Naive thymus-derived CD4-positive, alpha-beta T cell (primary cell): ENCODE measurements around the gene FNDC3B. TPM values are rescaled to one million over a fixed set of nuclear protein-coding genes. Genes with fewer than 3 reads are reported as not detected.

Experiments
- ATAC-seq: fragments of 150-1000 bp; cut with Tn5 transposase; 2 replicates; pipeline ENCODE4 v1.10.0; 2021; ENCODE audit warnings: mild to moderate bottlenecking, moderate library complexity
- CTCF ChIA-PET: fragments of 350-600 bp; sonication (Branson Sonifier 250); formaldehyde crosslinking; loops from one replicate; lab custom pipeline; 2021; ENCODE audit warnings: antibody characterized with exemption; lab: Charles Lee
- POLR2A ChIA-PET: fragments of 350-600 bp; sonication (Branson Sonifier 250); formaldehyde crosslinking; loops from one replicate; lab custom pipeline; 2021; ENCODE audit warnings: antibody characterized with exemption, inconsistent platforms; lab: Charles Lee
- DNase-seq, 9 donors: peaks; one replicate each; pipeline versions ENCODE4 v3.0.0 to v3.0.0-alpha.2; 2020 to 2022; ENCODE audit warnings: mixed read lengths in 1 of 9
- H3K27ac ChIP-seq: one replicate; pipeline ENCODE4 v1.7.0; 2013; ENCODE audit warnings: mild to moderate bottlenecking, low read depth, low read length, moderate library complexity
- H3K27me3 ChIP-seq, 2 donors: one replicate each; pipeline ENCODE4 v1.7.0; 2013; ENCODE audit warnings: low read length in 2 of 2, mild to moderate bottlenecking in 2 of 2, moderate library complexity in 2 of 2; ENCODE audit not compliant: control insufficient read depth in 2 of 2, insufficient read depth in 2 of 2
- H3K36me3 ChIP-seq, 3 experiments: 1 replicate in 2 of 3; 2 replicates in 1 of 3; pipeline ENCODE4 v1.7.0; 2013; ENCODE audit warnings: low read length in 3 of 3, mild to moderate bottlenecking in 3 of 3, moderate library complexity in 1 of 3; ENCODE audit not compliant: insufficient read depth in 3 of 3, control insufficient read depth in 2 of 3
- H3K4me1 ChIP-seq, 2 donors: one replicate each; pipeline ENCODE4 v1.7.0; 2013; ENCODE audit warnings: low read length in 2 of 2, mild to moderate bottlenecking in 2 of 2, moderate library complexity in 1 of 2; ENCODE audit not compliant: control insufficient read depth in 2 of 2, insufficient read depth in 2 of 2
- H3K4me3 ChIP-seq: 2 replicates; pipeline ENCODE4 v1.7.0; 2013; ENCODE audit warnings: mild to moderate bottlenecking, low read length
- H3K9me3 ChIP-seq, 3 experiments: 1 replicate in 2 of 3; 2 replicates in 1 of 3; pipeline ENCODE4 v1.7.0; 2013; ENCODE audit warnings: low read length in 3 of 3; ENCODE audit not compliant: control insufficient read depth in 2 of 3
- H3K27ac Mint-ChIP-seq, 9 donors: one replicate each; pipeline ENCODE4 v1.8.0; 2020 to 2022; ENCODE audit warnings: mixed read lengths in 9 of 9, mild to moderate bottlenecking in 8 of 9, moderate library complexity in 5 of 9, inconsistent platforms in 2 of 9
- H3K27me3 Mint-ChIP-seq, 5 donors: one replicate each; pipeline ENCODE4 v1.8.0; 2021 to 2022; ENCODE audit warnings: mixed read lengths in 5 of 5, mild to moderate bottlenecking in 1 of 5
- H3K36me3 Mint-ChIP-seq, 5 donors: one replicate each; pipeline ENCODE4 v1.8.0; 2020 to 2022; ENCODE audit warnings: mixed read lengths in 5 of 5, mild to moderate bottlenecking in 3 of 5, inconsistent platforms in 1 of 5
- H3K4me1 Mint-ChIP-seq, 7 donors: one replicate each; pipeline ENCODE4 v1.8.0; 2020 to 2022; ENCODE audit warnings: mixed read lengths in 7 of 7, mild to moderate bottlenecking in 3 of 7, inconsistent platforms in 1 of 7
- H3K4me3 Mint-ChIP-seq, 10 donors: one replicate each; pipeline ENCODE4 v1.8.0; 2020 to 2022; ENCODE audit warnings: mild to moderate bottlenecking in 10 of 10, mixed read lengths in 10 of 10, moderate library complexity in 6 of 10, inconsistent platforms in 2 of 10
- H3K9me3 Mint-ChIP-seq, 11 donors: one replicate each; pipeline ENCODE4 v1.8.0; 2020 to 2022; ENCODE audit warnings: mixed read lengths in 11 of 11, mild to moderate bottlenecking in 4 of 11, inconsistent platforms in 1 of 11, moderate library complexity in 1 of 11
- intact Hi-C, 2 donors: fragments of 100-400 bp; cut with micrococcal nuclease; formaldehyde crosslinking; loops; one replicate each; pipeline ENCODE4 v1.15.1; 2023
- polyA plus RNA-seq, 2 donors: library from polyadenylated mRNA; unstranded; fragments of 300-500 nt; fragmentation: Illumina TruSeq; gene quantifications; one replicate each; pipeline ENCODE4 v1.2.3, GENCODE V29; 2021
- total RNA-seq, 6 experiments: library from RNA in 5 of 6; stranded (reverse) in 5 of 6; gene quantifications; 1 replicate in 5 of 6; 2 replicates in 1 of 6; pipeline ENCODE4 v1.2.3 and lab custom pipeline; 2021 to 2026

The FNDC3B gene
- total and polyA plus RNA-seq, 7 experiments from 2014 or later, result 8.6 to 78.6 (median 25.6) TPM

- Mint-ChIP-seq H3K9me3 (peaks cover 0 to 2% (median 0%) of the 10 kb centered on the region in 11 donors), H3K27ac (no peak overlapping the region), H3K27me3 (no peaks in the 10 kb centered on the region), H3K4me1 (peaks cover 0 to 9% (median 3%) of the 10 kb centered on the region in 7 donors), H3K36me3 (peaks cover 3 to 49% (median 23%) of the 10 kb centered on the region in 5 donors), H3K4me3 (no peak overlapping the region)
- Histone ChIP-seq H3K4me1 (no peaks in the 10 kb centered on the region), H3K27me3 (no peaks in the 10 kb centered on the region), H3K27ac (no peak overlapping the region), H3K4me3 (no peak overlapping the region), H3K9me3 (no peaks in the 10 kb centered on the region), H3K36me3 (no peaks in the 10 kb centered on the region)
- ChIA-PET CTCF (no interaction called here), POLR2A (interaction anchor here (0.8 kb wide), 1 partner anchor 172 kb away, joined by 3 read pairs; no protein-coding TSS in a partner anchor)
- no peak for ATAC-seq
- intact Hi-C loops, result no loop called here
- no peak for DNase-seq
These were observed 240.6 kb downstream of the FNDC3B start for GRCh38 chr3:172279974-172280373.

- CTCF ChIA-PET, result no interaction called here
- Histone ChIP-seq H3K27me3 (no peaks in the 10 kb centered on the region), H3K9me3 (no peaks in the 10 kb centered on the region), H3K4me1 (no peaks in the 10 kb centered on the region), H3K4me3 (no peak overlapping the region), H3K27ac (no peak overlapping the region), H3K36me3 (no peaks in the 10 kb centered on the region)
- intact Hi-C loops, result no loop called here
- H3K27me3 Mint-ChIP-seq, result no peaks in the 10 kb centered on the region
- H3K4me1 Mint-ChIP-seq, result peaks cover 0 to 9% (median 3%) of the 10 kb centered on the region in 7 donors
- no peak for ATAC-seq
- POLR2A ChIA-PET, result interaction anchor here (0.8 kb wide), 1 partner anchor 173 kb away, joined by 3 read pairs; no protein-coding TSS in a partner anchor
- H3K4me3 Mint-ChIP-seq, result no peak overlapping the region
- DNase-seq, result no peak
- no peak overlapping the region for H3K27ac Mint-ChIP-seq
- peaks cover 3 to 52% (median 27%) of the 10 kb centered on the region in 5 donors for H3K36me3 Mint-ChIP-seq
- peaks cover 0 to 2% (median 0%) of the 10 kb centered on the region in 11 donors for H3K9me3 Mint-ChIP-seq
These were observed 241.2 kb downstream of the FNDC3B start for GRCh38 chr3:172280406-172281051.

- no peak overlapping the region for H3K4me3 Mint-ChIP-seq
- no peaks in the 10 kb centered on the region for H3K9me3 ChIP-seq
- peaks cover 0 to 13% (median 4%) of the 10 kb centered on the region in 7 donors for H3K4me1 Mint-ChIP-seq
- H3K4me1 ChIP-seq, result no peaks in the 10 kb centered on the region
- no peak overlapping the region for H3K27ac Mint-ChIP-seq
- intact Hi-C loops, result no loop called here
- ChIA-PET CTCF (no interaction called here), POLR2A (interaction anchor here (0.6 kb wide), 1 partner anchor 101 kb away, joined by 3 read pairs; no protein-coding TSS in a partner anchor)
- H3K36me3 Mint-ChIP-seq, result peaks cover 3 to 56% (median 35%) of the 10 kb centered on the region in 5 donors
- H3K27me3 ChIP-seq, result no peaks in the 10 kb centered on the region
- ATAC-seq (no peak), DNase-seq (no peak)
- H3K27ac ChIP-seq, result no peak overlapping the region
- no peaks in the 10 kb centered on the region for H3K36me3 ChIP-seq
- H3K27me3 Mint-ChIP-seq, result no peaks in the 10 kb centered on the region
- H3K9me3 Mint-ChIP-seq, result peaks cover 0 to 2% (median 0%) of the 10 kb centered on the region in 11 donors
- H3K4me3 ChIP-seq, result no peak overlapping the region
These were observed 242.5 kb downstream of the FNDC3B start for GRCh38 chr3:172281884-172282283.

GRCh38 chr3:172282850-172283249 lies 243.5 kb downstream of the FNDC3B start:
- Mint-ChIP-seq H3K4me3 (no peak overlapping the region), H3K36me3 (peaks cover 3 to 61% (median 41%) of the 10 kb centered on the region in 5 donors), H3K4me1 (peaks cover 0 to 22% (median 8%) of the 10 kb centered on the region in 7 donors), H3K27ac (no peak overlapping the region), H3K27me3 (no peaks in the 10 kb centered on the region), H3K9me3 (peaks cover 0 to 2% (median 0%) of the 10 kb centered on the region in 11 donors)
- Histone ChIP-seq H3K4me3 (no peak overlapping the region), H3K27me3 (no peaks in the 10 kb centered on the region), H3K9me3 (no peaks in the 10 kb centered on the region), H3K4me1 (no peaks in the 10 kb centered on the region), H3K27ac (no peak overlapping the region), H3K36me3 (peaks cover 0 to 7% (median 0%) of the 10 kb centered on the region in 3 experiments)
- ChIA-PET CTCF (no interaction called here), POLR2A (no interaction called here)
- ATAC-seq (no peak), DNase-seq (no peak)
- intact Hi-C loops, result no loop called here

GRCh38 chr3:172283841-172284357 lies 244.5 kb downstream of the FNDC3B start:
- H3K4me1 Mint-ChIP-seq, result peaks cover 4 to 32% (median 18%) of the 10 kb centered on the region in 7 donors
- Histone ChIP-seq H3K36me3 (peaks cover 0 to 7% (median 0%) of the 10 kb centered on the region in 3 experiments), H3K27me3 (no peaks in the 10 kb centered on the region), H3K4me1 (no peaks in the 10 kb centered on the region), H3K27ac (no peak overlapping the region), H3K4me3 (no peak overlapping the region), H3K9me3 (no peaks in the 10 kb centered on the region)
- no peak for ATAC-seq
- H3K27ac Mint-ChIP-seq, result no peak overlapping the region
- H3K4me3 Mint-ChIP-seq, result no peak overlapping the region
- peaks cover 0 to 2% (median 0%) of the 10 kb centered on the region in 11 donors for H3K9me3 Mint-ChIP-seq
- intact Hi-C loops, result no loop called here
- H3K36me3 Mint-ChIP-seq, result peaks cover 3 to 67% (median 44%) of the 10 kb centered on the region in 5 donors
- no peak for DNase-seq
- no peaks in the 10 kb centered on the region for H3K27me3 Mint-ChIP-seq
- ChIA-PET CTCF (no interaction called here), POLR2A (no interaction called here)

- Histone ChIP-seq H3K4me3 (no peak overlapping the region), H3K27me3 (no peaks in the 10 kb centered on the region), H3K4me1 (no peaks in the 10 kb centered on the region), H3K27ac (no peak overlapping the region), H3K36me3 (peaks cover 0 to 7% (median 0%) of the 10 kb centered on the region in 3 experiments), H3K9me3 (no peaks in the 10 kb centered on the region)
- peaks cover 6 to 42% (median 20%) of the 10 kb centered on the region in 7 donors for H3K4me1 Mint-ChIP-seq
- ChIA-PET CTCF (no interaction called here), POLR2A (no interaction called here)
- H3K4me3 Mint-ChIP-seq, result no peak overlapping the region
- no peaks in the 10 kb centered on the region for H3K27me3 Mint-ChIP-seq
- H3K36me3 Mint-ChIP-seq, result peaks cover 3 to 63% (median 45%) of the 10 kb centered on the region in 5 donors
- intact Hi-C loops, result no loop called here
- DNase-seq (no peak), ATAC-seq (no peak)
- no peak overlapping the region for H3K27ac Mint-ChIP-seq
- peaks cover 0 to 2% (median 0%) of the 10 kb centered on the region in 11 donors for H3K9me3 Mint-ChIP-seq
These were observed 246.5 kb downstream of the FNDC3B start for GRCh38 chr3:172285844-172286243.
